Kidney (tissue), 14 donors: Measurements from ENCODE around the gene TEAD1. TPM values are rescaled to one million over a fixed set of nuclear protein-coding genes. Genes with fewer than 3 reads are reported as not detected.

Source experiments
- DNase-seq, 5 donors: peaks; one replicate each; pipeline ENCODE4 v3.0.0-alpha.2; 2013 to 2020
- FAIRE-seq: peaks from 2 replicates; lab custom pipeline; 2012; peaks lifted over from hg19 to GRCh38; lab: Jason Lieb, UNC
- H3K27ac ChIP-seq, 2 donors: one replicate each; pipeline ENCODE4 v1.7.0; 2013; ENCODE audit warnings: low read depth in 2 of 2, low read length in 2 of 2, inconsistent platforms in 1 of 2
- H3K27me3 ChIP-seq: one replicate; pipeline ENCODE4 v1.7.1; 2013; ENCODE audit warnings: low read length, inconsistent platforms; ENCODE audit not compliant: control insufficient read depth, insufficient read depth
- H3K36me3 ChIP-seq, 3 donors: one replicate each; pipeline versions ENCODE4 v1.7.0 to v1.7.1; 2013; ENCODE audit warnings: low read length in 3 of 3, control low read depth in 1 of 3, inconsistent platforms in 1 of 3; ENCODE audit not compliant: insufficient read depth in 3 of 3, control insufficient read depth in 2 of 3
- H3K4me1 ChIP-seq, 3 donors: one replicate each; pipeline versions ENCODE4 v1.7.0 to v1.7.1; 2013; ENCODE audit warnings: low read length in 3 of 3, inconsistent platforms in 1 of 3, low read depth in 1 of 3; ENCODE audit not compliant: control insufficient read depth in 2 of 3, insufficient read depth in 2 of 3
- H3K4me3 ChIP-seq, 3 donors: one replicate each; pipeline versions ENCODE4 v1.7.0 to v1.8.1; 2013; ENCODE audit warnings: low read length in 3 of 3, control low read depth in 1 of 3, inconsistent platforms in 1 of 3
- H3K9ac ChIP-seq, 3 donors: one replicate each; pipeline versions ENCODE4 v1.7.0 to v1.7.1; 2013; ENCODE audit warnings: low read length in 3 of 3, control low read depth in 1 of 3, inconsistent platforms in 1 of 3
- H3K9me3 ChIP-seq, 3 donors: one replicate each; pipeline versions ENCODE4 v1.7.0 to v1.7.1; 2013; ENCODE audit warnings: low read length in 3 of 3, control low read depth in 1 of 3, inconsistent platforms in 1 of 3; ENCODE audit not compliant: control insufficient read depth in 2 of 3, insufficient read depth in 1 of 3
- CTCF ChIP-seq: IDR thresholded peaks from 3 replicates; pipeline ENCODE4 v1.5.1; 2012; ENCODE audit warnings: mild to moderate bottlenecking, moderate library complexity, borderline replicate concordance; ENCODE audit not compliant: insufficient read depth; ENCODE audit errors: extremely low read depth
- intact Hi-C: fragments of 100-400 bp; cut with DNase I; formaldehyde crosslinking; loops from one replicate; pipeline ENCODE4 v1.11.1; 2022
- polyA plus RNA-seq: library from polyadenylated mRNA; stranded (reverse); fragments of 350-450 nt; fragmentation: Illumina TruSeq; extraction: RNeasy Lipid Tissue Mini Kit (QIAGEN cat#74804); gene quantifications from one replicate; pipeline ENCODE4 v1.2.3, GENCODE V29; 2014; ENCODE audit warnings: low read depth, low replicate concordance; ENCODE audit not compliant: insufficient read depth
- total RNA-seq: library from RNA; stranded (reverse); fragmentation: NEBNext Ultra II Directional; extraction: Animal tissue kit (Norgen Biotek cat#: 25700); gene quantifications from one replicate; pipeline ENCODE4 v1.2.1, GENCODE V29; 2021
- donor health status: control.
- donor health status: control.
- donor health status: control.
- donor health status: control.
- donor health status: control.
- donor health status: DM: yes; HTN: yes; CAD: no.
- donor health status: Normal renal cell carcinoma (clear cell type).

The TEAD1 gene
- total and polyA plus RNA-seq, 2 donors from 2014 or later, result 7.6 to 77.2 TPM

- intact Hi-C loops, result no loop called here
- DNase-seq, result no peak
- H3K4me1 ChIP-seq, result no peaks in the 10 kb centered on the region
- no peak overlapping the region for H3K27ac ChIP-seq
- H3K4me3 ChIP-seq, result no peak overlapping the region
- no peak overlapping the region for H3K9ac ChIP-seq
- H3K9me3 ChIP-seq, result no peaks in the 10 kb centered on the region
- FAIRE-seq, result no peak
- no peaks in the 10 kb centered on the region for H3K36me3 ChIP-seq
- no peaks in the 10 kb centered on the region for H3K27me3 ChIP-seq
- TF ChIP-seq CTCF, result no peak
Measured at GRCh38 chr11:12735262-12735661, 61.0 kb downstream of the TEAD1 start.

DNA sequence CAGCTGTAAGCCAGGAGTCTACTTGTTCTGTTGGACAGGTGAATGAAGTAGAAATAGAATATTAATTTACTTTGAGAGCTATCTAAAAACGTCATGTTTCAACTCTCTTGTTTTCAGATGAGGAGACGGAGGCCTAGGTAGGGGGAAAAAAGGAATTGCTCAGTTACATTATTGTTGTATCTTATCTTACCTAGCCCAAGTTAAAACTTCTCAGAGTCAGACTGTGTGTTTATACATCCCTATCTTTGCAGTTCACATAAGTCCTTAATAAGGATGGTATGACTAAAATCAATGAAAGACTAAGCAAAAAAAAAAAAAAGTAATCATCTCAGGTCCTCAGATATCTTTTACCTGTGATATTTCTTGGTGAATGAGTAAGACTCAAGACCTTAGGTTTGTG is 62.8 kb downstream of the TEAD1 start:
- H3K4me3 ChIP-seq, result no peak overlapping the region
- FAIRE-seq, result no peak
- no peaks in the 10 kb centered on the region for H3K36me3 ChIP-seq
- no peak overlapping the region for H3K9ac ChIP-seq
- no peak overlapping the region for H3K27ac ChIP-seq
- DNase-seq, result no peak
- no peaks in the 10 kb centered on the region for H3K4me1 ChIP-seq
- H3K27me3 ChIP-seq, result no peaks in the 10 kb centered on the region
- H3K9me3 ChIP-seq, result no peaks in the 10 kb centered on the region
- no peak for TF ChIP-seq CTCF
- intact Hi-C loops, result no loop called here

GRCh38 chr11:12741671-12742216 is 67.5 kb downstream of the TEAD1 start:
- DNase-seq (no peak), FAIRE-seq (no peak)
- Histone ChIP-seq H3K9ac (no peak overlapping the region), H3K27me3 (no peaks in the 10 kb centered on the region), H3K4me3 (no peak overlapping the region), H3K4me1 (peaks cover 9 to 19% (median 12%) of the 10 kb centered on the region in 3 donors), H3K27ac (no peak overlapping the region), H3K36me3 (no peaks in the 10 kb centered on the region), H3K9me3 (no peaks in the 10 kb centered on the region)
- intact Hi-C loops, result no loop called here
- no peak for TF ChIP-seq CTCF

GRCh38 chr11:12743834-12744449 is 69.7 kb downstream of the TEAD1 start:
- FAIRE-seq (no peak), DNase-seq (peak in 2 of 5 donors; percentile 30 to 46)
- H3K36me3 ChIP-seq, result no peaks in the 10 kb centered on the region
- no peaks in the 10 kb centered on the region for H3K27me3 ChIP-seq
- H3K4me3 ChIP-seq, result no peak overlapping the region
- peak overlapping the region in 1 of 3 donors; percentile 17 for H3K9ac ChIP-seq
- H3K27ac ChIP-seq, result peak overlapping the region in 1 of 2 donors; percentile 29
- TF ChIP-seq CTCF, result no peak
- intact Hi-C loops, result no loop called here
- H3K4me1 ChIP-seq, result peaks cover 12 to 25% (median 12%) of the 10 kb centered on the region in 3 donors
- no peaks in the 10 kb centered on the region for H3K9me3 ChIP-seq
